Ovary (tissue), 3 donors: ENCODE results near the gene APOH.

Experiments used
- CTCF ChIP-seq, 3 donors: fragments of 450-650 bp in 2 of 3; fragments of 200-600 bp in 1 of 3; IDR thresholded peaks; one replicate each; pipeline versions ENCODE4 v1.5.1 to v1.8.0; 2016 to 2022; ENCODE audit warnings: antibody characterized with exemption in 3 of 3, mild to moderate bottlenecking in 1 of 3
- EP300 ChIP-seq: sonication (generic); formaldehyde crosslinking; IDR thresholded peaks from one replicate; pipeline ENCODE4 v1.6.1; 2017; ENCODE audit warnings: antibody characterized with exemption
- POLR2A ChIP-seq: fragments of 450-650 bp; IDR thresholded peaks from one replicate; pipeline ENCODE4 v1.6.1; 2017; ENCODE audit warnings: antibody characterized with exemption, mild to moderate bottlenecking, moderate library complexity
- donor health status: DM: no; HTN: no; CAD: no.

GRCh38 chr17:66171692-66172091 is 57.5 kb downstream of the APOH start:
- TF ChIP-seq POLR2A: no peak
- no peak for TF ChIP-seq CTCF (IDR thresholded peaks at IDR 0.05)
- no peak for TF ChIP-seq EP300
